NT2/D1 (cell line): ENCODE measurements around the gene DAAM1.

Experiments
- SUZ12 ChIP-seq: IDR thresholded peaks from 2 replicates; pipeline ENCODE4 v1.6.1; 2011; ENCODE audit not compliant: insufficient read length, insufficient read depth; ENCODE audit errors: extremely low read depth
- YY1 ChIP-seq: IDR thresholded peaks from 2 replicates; pipeline ENCODE4 v1.6.1; 2011; ENCODE audit not compliant: insufficient read length, insufficient read depth
- ZNF274 ChIP-seq: IDR thresholded peaks from 2 replicates; pipeline ENCODE4 v1.6.1; 2011; ENCODE audit warnings: mild to moderate bottlenecking, low read depth, low read length

GRCh38 chr14:59150990-59151389 is 37.5 kb upstream of the DAAM1 start:
- no peak for TF ChIP-seq YY1
- no peak for TF ChIP-seq ZNF274
- TF ChIP-seq SUZ12, result no peak
